PFSK-1 (cell line): Measurements from ENCODE around the gene RHOH.

Experiments
- FOXP2 ChIP-seq: optimal IDR thresholded peaks from 2 replicates; pipeline ENCODE3; 2011; ENCODE audit warnings: borderline replicate concordance, control low read depth, inconsistent platforms; ENCODE audit not compliant: insufficient read depth; ENCODE audit errors: extremely low read length, extremely low read depth
- POLR2AphosphoS5 ChIP-seq: IDR thresholded peaks from 2 replicates; pipeline ENCODE4 v1.6.1; 2012; ENCODE audit warnings: low read depth, mild to moderate bottlenecking, control low read depth, low read length, moderate library complexity
- SIN3A ChIP-seq: IDR thresholded peaks from 2 replicates; pipeline ENCODE4 v1.6.1; 2012; ENCODE audit warnings: mild to moderate bottlenecking, low read length, moderate library complexity, borderline replicate concordance; ENCODE audit not compliant: insufficient read depth
- TAF1 ChIP-seq: IDR thresholded peaks from 2 replicates; pipeline ENCODE4 v1.6.1; 2012; ENCODE audit warnings: low read length, control low read depth, borderline replicate concordance; ENCODE audit not compliant: insufficient read depth
- TF ChIP-seq, protein P1 (sequence below), 2 experiments: IDR thresholded peaks; 2 replicates each; pipeline versions ENCODE4 v1.6.1 to v1.8.0; 2011 to 2012; ENCODE audit warnings: low read depth in 2 of 2, low read length in 2 of 2, control low read depth in 1 of 2, inconsistent platforms in 1 of 2, mild to moderate bottlenecking in 1 of 2, moderate library complexity in 1 of 2; ENCODE audit not compliant: insufficient read depth in 1 of 2

RHOH gene

DNA sequence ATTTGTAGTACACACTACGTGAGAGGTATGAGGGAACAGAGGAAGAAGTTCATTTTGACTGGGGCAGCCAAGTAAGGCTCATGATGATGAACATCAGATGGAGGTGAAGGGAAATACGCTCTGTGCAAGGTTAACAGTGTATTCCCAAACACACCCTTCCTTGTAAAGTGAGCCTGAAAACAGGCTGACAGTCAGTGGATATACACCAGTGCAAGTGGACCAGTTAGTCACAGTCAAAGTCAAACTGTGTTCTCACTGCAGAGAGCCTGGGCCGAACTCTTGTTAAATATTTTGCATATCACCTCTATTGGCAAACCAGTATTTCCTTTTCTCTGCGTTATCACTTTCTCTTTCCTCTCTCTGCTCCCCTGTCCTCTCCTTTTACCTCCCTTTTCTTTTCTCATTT is 23.4 kb upstream of the RHOH start:
- TF ChIP-seq SIN3A, result no peak

DNA sequence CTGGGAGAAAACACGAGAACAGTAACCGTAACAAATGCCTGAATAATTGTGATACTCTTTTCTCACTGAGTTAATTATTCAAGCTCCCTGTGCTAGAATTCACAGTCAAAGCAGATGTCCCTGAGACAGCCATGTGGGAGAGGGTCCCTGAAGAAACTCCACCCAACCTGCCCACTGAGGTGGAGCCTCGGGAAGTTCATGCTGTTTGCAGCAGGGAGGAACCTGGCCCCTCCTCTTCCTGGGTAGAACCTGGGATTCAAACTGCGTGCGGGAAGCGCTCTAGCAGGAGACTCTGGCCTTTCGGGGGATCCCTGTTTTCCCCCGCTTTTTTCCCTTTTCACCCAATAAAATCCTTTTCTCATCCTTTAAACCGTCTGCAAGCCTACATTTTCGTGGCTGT is 20.2 kb upstream of the RHOH start:
- TF ChIP-seq SIN3A (no peak), POLR2AphosphoS5 (no peak), FOXP2 (no peak), TAF1 (no peak)
- TF ChIP-seq, protein P1, sequence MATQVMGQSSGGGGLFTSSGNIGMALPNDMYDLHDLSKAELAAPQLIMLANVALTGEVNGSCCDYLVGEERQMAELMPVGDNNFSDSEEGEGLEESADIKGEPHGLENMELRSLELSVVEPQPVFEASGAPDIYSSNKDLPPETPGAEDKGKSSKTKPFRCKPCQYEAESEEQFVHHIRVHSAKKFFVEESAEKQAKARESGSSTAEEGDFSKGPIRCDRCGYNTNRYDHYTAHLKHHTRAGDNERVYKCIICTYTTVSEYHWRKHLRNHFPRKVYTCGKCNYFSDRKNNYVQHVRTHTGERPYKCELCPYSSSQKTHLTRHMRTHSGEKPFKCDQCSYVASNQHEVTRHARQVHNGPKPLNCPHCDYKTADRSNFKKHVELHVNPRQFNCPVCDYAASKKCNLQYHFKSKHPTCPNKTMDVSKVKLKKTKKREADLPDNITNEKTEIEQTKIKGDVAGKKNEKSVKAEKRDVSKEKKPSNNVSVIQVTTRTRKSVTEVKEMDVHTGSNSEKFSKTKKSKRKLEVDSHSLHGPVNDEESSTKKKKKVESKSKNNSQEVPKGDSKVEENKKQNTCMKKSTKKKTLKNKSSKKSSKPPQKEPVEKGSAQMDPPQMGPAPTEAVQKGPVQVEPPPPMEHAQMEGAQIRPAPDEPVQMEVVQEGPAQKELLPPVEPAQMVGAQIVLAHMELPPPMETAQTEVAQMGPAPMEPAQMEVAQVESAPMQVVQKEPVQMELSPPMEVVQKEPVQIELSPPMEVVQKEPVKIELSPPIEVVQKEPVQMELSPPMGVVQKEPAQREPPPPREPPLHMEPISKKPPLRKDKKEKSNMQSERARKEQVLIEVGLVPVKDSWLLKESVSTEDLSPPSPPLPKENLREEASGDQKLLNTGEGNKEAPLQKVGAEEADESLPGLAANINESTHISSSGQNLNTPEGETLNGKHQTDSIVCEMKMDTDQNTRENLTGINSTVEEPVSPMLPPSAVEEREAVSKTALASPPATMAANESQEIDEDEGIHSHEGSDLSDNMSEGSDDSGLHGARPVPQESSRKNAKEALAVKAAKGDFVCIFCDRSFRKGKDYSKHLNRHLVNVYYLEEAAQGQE (IDR thresholded peaks at IDR 0.05; ENCODE audit: insufficient read depth in 1 of 2, low read depth in 2 of 2, low read length in 2 of 2), result no peak

DNA sequence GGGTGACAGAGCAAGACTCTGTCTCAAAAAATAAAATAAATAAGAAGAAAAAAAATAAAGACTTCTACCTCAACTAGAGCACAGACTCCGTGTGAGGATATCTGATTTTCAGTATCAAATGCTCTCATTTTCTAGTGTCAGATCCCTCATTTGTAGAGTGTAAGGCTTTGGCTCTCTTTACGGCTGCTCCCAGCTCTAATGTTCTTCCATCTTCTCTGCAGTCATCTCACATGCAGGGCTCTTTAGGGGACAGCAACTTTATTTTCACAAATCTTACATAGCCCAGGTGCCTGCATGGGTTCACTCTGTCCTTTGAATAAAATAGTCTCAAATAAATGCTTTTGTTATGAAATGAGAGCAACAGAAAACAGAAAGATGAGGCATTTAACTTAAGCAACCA is 19.2 kb upstream of the RHOH start:
- TF ChIP-seq SIN3A (no peak), FOXP2 (no peak), POLR2AphosphoS5 (no peak), TAF1 (no peak)
- TF ChIP-seq, protein P1 (IDR thresholded peaks at IDR 0.05; ENCODE audit: insufficient read depth in 1 of 2, low read depth in 2 of 2, low read length in 2 of 2), result no peak

DNA sequence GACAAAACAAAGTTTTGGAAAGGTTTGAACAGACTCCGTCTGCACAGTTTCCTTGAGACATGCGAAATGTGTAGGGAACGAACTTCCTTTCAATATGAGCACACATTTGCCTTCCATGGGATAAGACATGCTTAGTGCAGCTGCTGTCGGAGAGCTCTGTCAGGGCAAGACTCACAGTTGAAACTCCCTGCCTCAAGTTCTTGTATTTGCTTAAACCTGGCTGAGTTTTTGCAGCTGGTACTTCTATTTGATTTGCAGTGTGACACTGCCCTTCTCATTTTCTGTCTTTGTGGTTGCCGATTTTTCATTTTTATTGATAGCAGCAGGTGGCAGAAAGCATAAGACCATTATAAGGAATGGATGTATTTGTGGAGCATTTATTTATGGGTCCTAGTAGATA is 18.2 kb upstream of the RHOH start:
- TF ChIP-seq SIN3A, result no peak
- TF ChIP-seq TAF1, result no peak
- no peak for TF ChIP-seq FOXP2
- TF ChIP-seq, protein P1 (IDR thresholded peaks at IDR 0.05; ENCODE audit: insufficient read depth in 1 of 2, low read depth in 2 of 2, low read length in 2 of 2), result no peak
- no peak for TF ChIP-seq POLR2AphosphoS5

DNA sequence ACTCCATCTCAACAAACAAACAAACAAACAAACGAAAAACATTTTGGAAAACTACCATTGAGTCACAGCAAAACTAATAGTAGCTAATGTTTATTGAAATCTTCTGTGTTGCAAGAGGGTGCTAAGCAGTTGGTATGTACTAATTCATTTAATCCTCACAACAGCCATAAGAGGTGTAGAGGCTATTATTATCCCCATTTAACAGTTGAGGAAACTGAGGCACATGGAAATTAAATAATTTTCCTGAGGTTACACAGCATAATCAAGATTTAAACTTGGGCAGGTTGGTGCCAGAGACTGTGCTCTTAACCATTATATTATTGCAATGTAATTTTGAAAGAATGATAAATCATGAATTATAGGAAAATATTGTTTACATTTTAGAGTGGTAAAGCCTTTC is 17.5 kb upstream of the RHOH start:
- TF ChIP-seq, protein P1 (IDR thresholded peaks at IDR 0.05; ENCODE audit: insufficient read depth in 1 of 2, low read depth in 2 of 2, low read length in 2 of 2), result no peak
- no peak for TF ChIP-seq SIN3A
- TF ChIP-seq TAF1, result no peak
- TF ChIP-seq FOXP2, result no peak
- TF ChIP-seq POLR2AphosphoS5, result no peak
